SJSA1 (cell line): ENCODE data around the gene LASP1. TPM values are rescaled to one million over a fixed set of nuclear protein-coding genes. Genes with fewer than 3 reads are reported as not detected.
"Not testable (repeated sequence)": the region's sequence is repeated elsewhere in the genome, so short reads cannot be mapped to it uniquely, and the experiment has no call there.

ENCODE experiments used
- DNase-seq, 2 experiments: peaks; one replicate each; pipeline ENCODE4 v3.0.0-alpha.2; 2015 to 2020; ENCODE audit warnings: low spot score in 2 of 2, low read depth in 1 of 2
- H3K27ac ChIP-seq: fragments of 250-450 bp; sonication (Bioruptor Pico); 2 replicates; pipeline ENCODE4 v1.5.1; 2020; ENCODE audit warnings: mild to moderate bottlenecking, moderate library complexity
- H3K27me3 ChIP-seq: fragments of 250-450 bp; sonication (Bioruptor Pico); replicated peaks from 2 replicates; pipeline ENCODE4 v1.5.1; 2020; ENCODE audit warnings: mild to moderate bottlenecking, moderate library complexity
- H3K36me3 ChIP-seq: fragments of 250-450 bp; sonication (Bioruptor Pico); 2 replicates; pipeline ENCODE4 v1.5.1; 2020; ENCODE audit warnings: mild to moderate bottlenecking
- H3K4me1 ChIP-seq: fragments of 250-450 bp; sonication (Bioruptor Pico); replicated peaks from 2 replicates; pipeline ENCODE4 v1.6.1; 2021; ENCODE audit warnings: mild to moderate bottlenecking
- H3K4me3 ChIP-seq: fragments of 250-450 bp; sonication (Bioruptor Pico); 2 replicates; pipeline ENCODE4 v1.5.1; 2020; ENCODE audit warnings: mild to moderate bottlenecking
- H3K9me3 ChIP-seq: fragments of 250-450 bp; sonication (Bioruptor Pico); replicated peaks from 2 replicates; pipeline ENCODE4 v1.5.1; 2020; ENCODE audit warnings: mild to moderate bottlenecking
- total RNA-seq: library from RNA; depleted of rRNA; stranded (reverse); fragments of >200 nt; shearing (Covaris generic); gene quantifications from 2 replicates; pipeline ENCODE4 v1.2.3, GENCODE V29; 2014; rRNA removed

Gene LASP1
- 146 and 174 TPM in 2 replicates for total RNA-seq

- Histone ChIP-seq H3K36me3 (peaks cover 41% of the 10 kb centered on the region), H3K9me3 (peaks cover 4% of the 10 kb centered on the region; the same call in 1 of the 2 replicates)
- peak; percentile 88 to 89 for DNase-seq
Observed at GRCh38 chr17:38869526-38870258, at the start of gene LASP1. Gene LASP1 (plus strand): TSS chr17:38870058. CDS start chr17:38870190, 132 bp downstream.

GRCh38 chr17:38824899-38825761 is 44.7 kb upstream of the LASP1 start, which contains the start of gene CWC25:
Gene CWC25 (minus strand): TSS chr17:38825321. CDS start chr17:38825183, 138 bp downstream.
- peak; percentile 92 to 98 for DNase-seq
- Histone ChIP-seq H3K9me3 (no peaks in the 10 kb centered on the region), H3K4me3 (peak within 1 kb of the TSS; percentile 53), H3K4me1 (peaks cover 15% of the 10 kb centered on the region), H3K36me3 (peaks cover 20% of the 10 kb centered on the region), H3K27me3 (no peaks in the 10 kb centered on the region), H3K27ac (peak within 1 kb of the TSS; percentile 99)

More at GRCh38 chr17:38869526-38870258, at the start of gene LASP1:
- Histone ChIP-seq H3K27me3 (no peaks in the 10 kb centered on the region), H3K4me3 (peak within 1 kb of the TSS; percentile 92), H3K27ac (peak within 1 kb of the TSS; percentile 53), H3K4me1 (peaks cover 53% of the 10 kb centered on the region)

GRCh38 chr17:38825762-38826247 is 44.1 kb upstream of the LASP1 start:
- peaks cover 13% of the 10 kb centered on the region for H3K36me3 ChIP-seq
- DNase-seq = no peak
- no peaks in the 10 kb centered on the region for H3K27me3 ChIP-seq
- H3K4me1 ChIP-seq = peaks cover 15% of the 10 kb centered on the region
- peak overlapping the region; percentile 99 for H3K27ac ChIP-seq
- no peaks in the 10 kb centered on the region for H3K9me3 ChIP-seq
- peak overlapping the region; percentile 53 for H3K4me3 ChIP-seq

- H3K9me3 ChIP-seq = no peaks in the 10 kb centered on the region
- H3K27me3 ChIP-seq = no peaks in the 10 kb centered on the region
- DNase-seq = no peak
- peaks cover 34% of the 10 kb centered on the region for H3K36me3 ChIP-seq
- H3K4me1 ChIP-seq = no peaks in the 10 kb centered on the region
- no peak overlapping the region for H3K4me3 ChIP-seq
- H3K27ac ChIP-seq = no peak overlapping the region
Observed at GRCh38 chr17:38844261-38844757, 25.5 kb upstream of the LASP1 start.

GRCh38 chr17:38848557-38848891 is 21.3 kb upstream of the LASP1 start:
- Histone ChIP-seq H3K4me3 (no peak overlapping the region), H3K4me1 (peaks cover 11% of the 10 kb centered on the region), H3K36me3 (peaks cover 73% of the 10 kb centered on the region), H3K27ac (no peak overlapping the region), H3K27me3 (no peaks in the 10 kb centered on the region), H3K9me3 (no peaks in the 10 kb centered on the region)
- DNase-seq = no peak

GRCh38 chr17:38848939-38849605 is 20.8 kb upstream of the LASP1 start:
- no peak for DNase-seq
- Histone ChIP-seq H3K36me3 (peaks cover 73% of the 10 kb centered on the region), H3K4me3 (no peak overlapping the region), H3K4me1 (peaks cover 13% of the 10 kb centered on the region), H3K27ac (no peak overlapping the region), H3K9me3 (no peaks in the 10 kb centered on the region), H3K27me3 (no peaks in the 10 kb centered on the region)

- H3K4me1 ChIP-seq = peaks cover 16% of the 10 kb centered on the region
- DNase-seq = no peak
- H3K27ac ChIP-seq = no peak overlapping the region
- H3K4me3 ChIP-seq = no peak overlapping the region
- peaks cover 73% of the 10 kb centered on the region for H3K36me3 ChIP-seq
- H3K27me3 ChIP-seq = no peaks in the 10 kb centered on the region
- H3K9me3 ChIP-seq = no peaks in the 10 kb centered on the region
Observed at GRCh38 chr17:38850374-38850773, 19.5 kb upstream of the LASP1 start.

GRCh38 chr17:38851434-38851833 is 18.4 kb upstream of the LASP1 start:
- Histone ChIP-seq H3K4me3 (peak overlapping the region; percentile 61), H3K27me3 (no peaks in the 10 kb centered on the region), H3K27ac (no peak overlapping the region), H3K36me3 (peaks cover 68% of the 10 kb centered on the region), H3K9me3 (no peaks in the 10 kb centered on the region), H3K4me1 (peaks cover 16% of the 10 kb centered on the region)
- DNase-seq = no peak

GRCh38 chr17:38852771-38853291 is 17.0 kb upstream of the LASP1 start:
- peak in 1 of 2 experiments; percentile 28 for DNase-seq
- Histone ChIP-seq H3K27me3 (no peaks in the 10 kb centered on the region), H3K4me1 (peaks cover 16% of the 10 kb centered on the region), H3K4me3 (peak overlapping the region; percentile 61), H3K9me3 (no peaks in the 10 kb centered on the region), H3K27ac (peak overlapping the region; percentile 94), H3K36me3 (peaks cover 54% of the 10 kb centered on the region)

GRCh38 chr17:38853292-38854219 is 16.3 kb upstream of the LASP1 start, which contains the start of gene RPL23:
Gene RPL23 (minus strand): TSS chr17:38853721. CDS start chr17:38853710, 11 bp downstream.
- H3K4me1 ChIP-seq = peaks cover 16% of the 10 kb centered on the region
- no peaks in the 10 kb centered on the region for H3K27me3 ChIP-seq
- DNase-seq = peak; percentile 95 to 96
- peaks cover 47% of the 10 kb centered on the region for H3K36me3 ChIP-seq
- H3K4me3 ChIP-seq = peak within 1 kb of the TSS; percentile 61
- peak within 1 kb of the TSS; percentile 94 for H3K27ac ChIP-seq
- H3K9me3 ChIP-seq = no peaks in the 10 kb centered on the region

GRCh38 chr17:38855101-38855714 is 14.7 kb upstream of the LASP1 start:
- H3K4me3 ChIP-seq, H3K27ac ChIP-seq, DNase-seq, H3K27me3 ChIP-seq, H3K9me3 ChIP-seq: not testable (repeated sequence)
- H3K4me1 ChIP-seq = peaks cover 16% of the 10 kb centered on the region
- peaks cover 31% of the 10 kb centered on the region for H3K36me3 ChIP-seq

GRCh38 chr17:38857271-38857670 is 12.6 kb upstream of the LASP1 start:
- Histone ChIP-seq H3K36me3 (peaks cover 10% of the 10 kb centered on the region), H3K27ac (no peak overlapping the region), H3K4me1 (peaks cover 5% of the 10 kb centered on the region; the same call in 1 of the 2 replicates), H3K27me3 (no peaks in the 10 kb centered on the region), H3K4me3 (no peak overlapping the region), H3K9me3 (no peaks in the 10 kb centered on the region)
- no peak for DNase-seq
